ENCODE results near the gene RBBP8NL.

The RBBP8NL gene

DNA sequence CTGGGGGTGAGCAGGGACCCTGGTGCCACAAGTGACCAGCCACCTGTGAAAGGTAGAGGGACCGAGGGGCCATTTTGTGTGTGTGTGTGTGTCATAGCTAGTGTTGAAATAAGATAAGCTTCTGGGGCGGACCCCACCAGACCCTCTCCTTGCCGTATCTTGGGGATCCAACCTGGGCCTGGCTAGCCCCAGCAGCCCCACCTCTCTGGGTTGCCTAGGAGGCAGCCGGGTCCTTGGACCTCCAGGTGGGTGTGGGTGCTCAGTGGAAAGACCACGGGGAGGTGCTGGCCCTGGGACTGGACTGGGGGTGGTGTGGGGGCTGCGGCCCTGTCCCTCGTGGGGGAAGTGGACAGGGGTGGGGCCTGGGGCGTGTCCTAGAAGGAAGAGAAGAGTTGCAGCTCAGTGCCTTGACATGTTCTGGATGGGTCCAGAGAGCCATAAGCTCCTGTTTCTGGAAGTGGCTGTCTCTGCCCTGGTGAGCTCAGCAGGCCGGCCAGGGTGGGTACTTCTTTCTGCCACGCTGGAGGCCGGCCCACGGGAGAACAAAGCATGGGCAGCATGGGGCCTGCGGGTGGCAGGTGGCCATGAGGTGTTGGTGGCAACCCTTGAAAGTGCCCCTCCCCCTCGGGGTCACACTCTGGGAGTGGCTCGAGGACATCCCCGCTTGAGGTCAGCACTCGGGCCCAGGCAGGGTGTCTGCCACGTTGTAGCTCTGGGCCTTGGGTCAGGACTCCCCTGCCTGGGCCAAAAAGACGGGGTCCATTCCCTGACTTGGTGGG, 8.4 kb downstream of the RBBP8NL start:
- Histone ChIP-seq H3K79me2 (ENCODE audit: control insufficient read depth, insufficient read depth, low read length, unreplicated experiment) (no peaks in the 10 kb centered on the region), H3K4me3 (ENCODE audit: low read depth, low read length) (no peak overlapping the region), H3K36me3 (ENCODE audit: insufficient read depth, low read length) (no peaks in the 10 kb centered on the region), H3K4me1 (ENCODE audit: control insufficient read depth, insufficient read depth, low read length, unreplicated experiment) (no peaks in the 10 kb centered on the region), H3K27ac (ENCODE audit: low read depth, low read length) (no peak overlapping the region), H2AFZ (ENCODE audit: low read length, unreplicated experiment) (no peak overlapping the region), H3K27me3 (ENCODE audit: insufficient read depth, low read length) (0 out of 2 replicates have a peak, but pooled peaks cover 8% of the 10 kb centered on the region)

- Histone ChIP-seq H3K4me1 (ENCODE audit: control insufficient read depth, insufficient read depth, low read length, unreplicated experiment) (no peaks in the 10 kb centered on the region), H2AFZ (ENCODE audit: low read length, unreplicated experiment) (no peak overlapping the region), H3K79me2 (ENCODE audit: control insufficient read depth, insufficient read depth, low read length, unreplicated experiment) (no peaks in the 10 kb centered on the region), H3K36me3 (ENCODE audit: insufficient read depth, low read length) (no peaks in the 10 kb centered on the region), H3K4me3 (ENCODE audit: low read depth, low read length) (no peak overlapping the region), H3K27ac (ENCODE audit: low read depth, low read length) (no peak overlapping the region), H3K27me3 (ENCODE audit: insufficient read depth, low read length) (0 out of 2 replicates have a peak, but pooled peaks cover 5% of the 10 kb centered on the region)
Measured at GRCh38 chr20:62417981-62418708, 9.2 kb downstream of the RBBP8NL start.

GRCh38 chr20:62416651-62417637, 10.4 kb downstream of the RBBP8NL start:
- no peaks in the 10 kb centered on the region for H3K27me3 ChIP-seq (ENCODE audit: insufficient read depth, low read length)
- H3K27ac ChIP-seq (ENCODE audit: low read depth, low read length), result no peak overlapping the region
- no peak overlapping the region for H2AFZ ChIP-seq (ENCODE audit: low read length, unreplicated experiment)
- no peaks in the 10 kb centered on the region for H3K79me2 ChIP-seq (ENCODE audit: control insufficient read depth, insufficient read depth, low read length, unreplicated experiment)
- H3K4me3 ChIP-seq (ENCODE audit: low read depth, low read length), result no peak overlapping the region
- no peaks in the 10 kb centered on the region for H3K4me1 ChIP-seq (ENCODE audit: control insufficient read depth, insufficient read depth, low read length, unreplicated experiment)
- no peaks in the 10 kb centered on the region for H3K36me3 ChIP-seq (ENCODE audit: insufficient read depth, low read length)

DNA sequence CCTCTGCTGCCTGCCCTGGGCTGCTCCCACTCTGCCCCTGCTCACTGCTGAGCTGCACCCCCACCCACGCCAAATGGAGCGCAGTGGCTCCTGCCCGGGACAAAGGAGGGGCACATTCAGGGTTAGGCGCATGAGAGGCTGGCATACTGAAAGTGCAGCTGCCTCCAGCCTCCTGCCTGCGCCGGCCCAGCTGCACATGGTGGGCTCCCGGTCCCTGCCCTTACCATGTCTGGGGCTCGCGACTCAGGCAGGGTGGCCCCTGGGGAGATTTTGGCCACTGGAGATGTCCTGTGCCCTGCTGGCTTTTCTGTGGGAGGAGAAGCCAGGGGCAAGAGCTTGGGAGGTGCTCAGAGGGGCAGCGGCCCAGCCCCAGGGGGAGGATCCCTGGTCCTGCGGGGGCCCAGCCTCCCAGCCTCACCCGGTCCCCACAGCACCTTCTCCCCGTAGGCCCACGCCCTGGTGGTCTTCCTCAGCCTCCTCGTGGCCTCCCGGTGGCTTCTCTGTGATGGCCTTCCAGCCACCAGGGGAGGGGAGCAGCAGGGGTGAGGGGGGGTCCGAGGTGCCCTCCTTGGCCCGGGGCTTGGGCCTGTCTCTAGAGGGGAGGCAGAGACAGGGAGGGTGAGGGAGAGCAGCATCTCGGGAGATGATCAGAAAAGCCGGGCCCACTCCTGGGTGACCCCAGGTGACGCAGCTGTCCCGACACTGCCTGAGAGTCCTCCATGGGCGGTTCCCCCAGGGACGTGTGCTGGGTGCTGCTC, 11.8 kb downstream of the RBBP8NL start:
- no peaks in the 10 kb centered on the region for H3K4me1 ChIP-seq (ENCODE audit: control insufficient read depth, insufficient read depth, low read length, unreplicated experiment)
- H3K27me3 ChIP-seq (ENCODE audit: insufficient read depth, low read length), result no peaks in the 10 kb centered on the region
- no peak overlapping the region for H3K27ac ChIP-seq (ENCODE audit: low read depth, low read length)
- no peaks in the 10 kb centered on the region for H3K79me2 ChIP-seq (ENCODE audit: control insufficient read depth, insufficient read depth, low read length, unreplicated experiment)
- H2AFZ ChIP-seq (ENCODE audit: low read length, unreplicated experiment), result no peak overlapping the region
- H3K4me3 ChIP-seq (ENCODE audit: low read depth, low read length), result no peak overlapping the region
- H3K36me3 ChIP-seq (ENCODE audit: insufficient read depth, low read length), result no peaks in the 10 kb centered on the region

DNA sequence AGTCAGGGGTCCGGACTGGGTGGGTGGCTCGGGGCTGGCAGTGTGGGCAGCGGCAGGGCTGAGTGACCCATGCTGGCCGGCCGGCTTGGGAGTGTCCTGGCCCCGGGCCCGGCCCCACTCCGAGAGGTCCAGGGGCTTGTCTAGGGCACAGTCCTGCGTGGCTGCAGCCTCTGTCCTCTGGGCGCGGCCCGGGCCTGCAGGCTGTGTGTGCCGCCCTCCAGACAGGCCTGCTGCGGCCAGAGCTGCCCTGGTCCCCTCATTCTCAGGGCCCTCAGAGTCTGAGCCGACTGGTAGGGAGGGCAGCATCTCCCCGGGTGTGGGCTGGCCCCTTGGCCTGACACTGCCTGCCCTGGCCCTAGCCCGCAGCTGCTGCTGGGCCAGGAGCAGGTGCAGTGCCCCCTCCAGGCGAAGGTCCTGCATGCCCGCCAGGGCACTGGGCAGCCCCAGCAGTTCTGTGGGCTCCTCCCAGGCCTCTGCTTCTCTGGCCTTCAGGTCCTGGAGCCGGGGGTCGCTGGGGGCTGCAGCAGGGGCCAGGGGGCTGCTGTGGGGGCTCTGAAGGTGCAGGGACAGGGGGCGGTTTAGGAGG, 13.3 kb downstream of the RBBP8NL start:
- Histone ChIP-seq H3K27me3 (ENCODE audit: insufficient read depth, low read length) (no peaks in the 10 kb centered on the region), H3K36me3 (ENCODE audit: insufficient read depth, low read length) (no peaks in the 10 kb centered on the region), H3K79me2 (ENCODE audit: control insufficient read depth, insufficient read depth, low read length, unreplicated experiment) (no peaks in the 10 kb centered on the region)

DNA sequence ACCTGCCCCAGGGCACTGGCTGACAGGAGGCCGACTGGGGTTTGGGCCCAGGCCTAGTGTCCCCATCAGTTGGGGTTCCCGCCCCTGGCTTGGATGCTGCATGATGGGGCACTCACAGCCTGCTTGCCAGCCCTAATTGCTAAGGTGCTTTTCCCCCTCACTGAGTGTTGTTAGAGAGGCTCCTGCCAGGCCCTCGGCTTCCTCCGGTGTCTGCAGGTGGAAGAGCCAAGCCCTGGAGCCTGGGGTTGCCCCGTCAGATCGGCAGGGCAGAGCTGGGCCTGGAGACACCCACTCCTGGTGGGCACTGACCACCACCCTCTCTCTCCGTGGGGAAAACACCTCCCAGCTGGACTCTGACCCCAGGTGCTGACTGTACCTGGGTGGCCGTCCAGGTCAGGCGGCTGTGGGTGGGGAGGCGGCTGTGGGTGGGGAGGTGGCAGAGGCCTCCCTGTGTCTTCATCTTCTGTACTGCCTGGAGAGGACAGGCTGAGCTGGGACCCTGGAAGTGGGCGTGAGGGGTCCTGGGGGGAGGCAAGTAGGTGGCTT, 14.2 kb downstream of the RBBP8NL start:
- Histone ChIP-seq H3K79me2 (ENCODE audit: control insufficient read depth, insufficient read depth, low read length, unreplicated experiment) (no peaks in the 10 kb centered on the region), H3K36me3 (ENCODE audit: insufficient read depth, low read length) (no peaks in the 10 kb centered on the region), H2AFZ (ENCODE audit: low read length, unreplicated experiment) (no peak overlapping the region), H3K4me1 (ENCODE audit: control insufficient read depth, insufficient read depth, low read length, unreplicated experiment) (no peaks in the 10 kb centered on the region), H3K27me3 (ENCODE audit: insufficient read depth, low read length) (no peaks in the 10 kb centered on the region), H3K27ac (ENCODE audit: low read depth, low read length) (no peak overlapping the region), H3K4me3 (ENCODE audit: low read depth, low read length) (no peak overlapping the region)

More for the DNA sequence above, 13.3 kb downstream of the RBBP8NL start:
- H3K27ac ChIP-seq (ENCODE audit: low read depth, low read length), result no peak overlapping the region
- no peak overlapping the region for H2AFZ ChIP-seq (ENCODE audit: low read length, unreplicated experiment)
- H3K4me1 ChIP-seq (ENCODE audit: control insufficient read depth, insufficient read depth, low read length, unreplicated experiment), result no peaks in the 10 kb centered on the region
- no peak overlapping the region for H3K4me3 ChIP-seq (ENCODE audit: low read depth, low read length)

DNA sequence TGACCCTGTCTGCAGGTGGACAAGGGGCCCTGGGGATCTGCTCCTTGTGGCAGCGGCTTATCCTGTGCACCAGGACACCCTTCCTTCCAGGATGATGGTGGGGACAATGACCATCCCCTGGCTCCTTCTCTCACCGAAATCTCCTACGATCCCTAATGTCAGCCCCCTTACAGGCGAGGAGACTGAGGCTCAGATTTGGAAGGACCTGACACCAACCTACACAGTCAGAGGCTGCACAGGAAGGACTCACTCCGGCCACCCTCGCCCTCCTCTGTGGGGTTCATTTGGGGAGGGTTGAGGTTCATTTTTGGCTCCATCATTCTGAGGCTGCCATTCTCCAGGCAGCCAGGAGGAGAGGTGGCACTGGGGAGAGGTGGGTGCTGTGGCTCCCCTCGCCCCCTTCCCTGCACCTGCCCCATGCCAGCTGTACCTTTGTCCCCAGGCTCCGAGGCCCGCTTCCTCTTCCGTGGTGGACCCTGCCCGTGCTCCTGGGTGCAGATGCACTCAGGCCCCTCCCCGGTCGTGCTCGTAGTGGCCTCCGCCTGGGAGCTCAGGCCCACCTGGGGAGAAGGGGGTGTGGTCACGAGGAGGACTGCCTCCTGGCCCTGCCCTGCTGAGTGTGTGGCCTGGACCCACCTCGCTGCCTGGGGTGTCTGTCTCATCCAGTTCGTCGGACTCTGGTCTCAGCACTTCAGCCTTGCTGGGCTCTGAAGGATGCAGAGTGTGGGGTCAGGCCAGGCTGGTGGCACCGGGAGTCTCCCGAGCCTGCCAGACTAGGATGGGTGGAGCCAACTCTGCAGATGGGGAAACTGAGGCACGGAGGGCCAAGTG, 14.9 kb downstream of the RBBP8NL start:
- Histone ChIP-seq H3K36me3 (ENCODE audit: insufficient read depth, low read length) (no peaks in the 10 kb centered on the region), H3K27ac (ENCODE audit: low read depth, low read length) (no peak overlapping the region), H2AFZ (ENCODE audit: low read length, unreplicated experiment) (no peak overlapping the region)

DNA sequence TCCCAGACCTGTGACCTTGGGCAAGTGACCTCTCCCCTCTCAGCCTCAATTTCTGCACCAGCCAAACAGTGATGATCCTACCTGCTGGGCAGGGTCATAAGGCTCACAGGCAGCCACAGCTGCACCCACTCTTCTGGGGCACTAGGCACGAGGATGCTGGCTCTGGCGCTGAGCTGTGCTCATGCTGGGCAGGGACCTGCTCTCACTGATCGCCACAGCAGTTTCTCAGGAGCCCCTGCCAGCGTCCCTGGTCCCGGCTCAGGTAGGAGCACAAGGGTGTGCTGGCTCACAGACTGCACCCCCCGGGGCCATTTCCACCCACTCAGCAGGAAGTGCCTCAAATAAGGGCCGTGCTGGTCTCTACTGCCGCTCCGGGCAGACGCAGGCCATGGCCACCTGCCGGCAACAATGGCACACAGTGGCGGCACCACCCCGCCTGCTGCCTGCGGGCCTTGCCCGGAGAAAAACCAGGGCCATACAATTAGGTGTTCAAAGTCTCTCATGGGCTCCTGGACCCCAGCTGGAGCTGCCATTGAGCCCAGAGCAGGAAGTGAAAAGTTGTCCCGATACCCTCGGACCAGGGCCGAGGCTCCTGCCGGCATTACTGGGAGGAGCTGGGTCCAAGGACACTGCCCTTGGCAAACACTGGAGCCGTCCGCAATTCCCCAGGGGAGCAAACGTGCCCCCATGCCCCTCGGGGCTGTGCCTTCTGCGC, 15.7 kb downstream of the RBBP8NL start:
- peaks cover 5% of the 10 kb centered on the region for H3K4me1 ChIP-seq (ENCODE audit: control insufficient read depth, insufficient read depth, low read length, unreplicated experiment)
- H3K27me3 ChIP-seq (ENCODE audit: insufficient read depth, low read length), result no peaks in the 10 kb centered on the region
- H3K27ac ChIP-seq (ENCODE audit: low read depth, low read length), result no peak overlapping the region

More for the DNA sequence above, 14.9 kb downstream of the RBBP8NL start:
- H3K79me2 ChIP-seq (ENCODE audit: control insufficient read depth, insufficient read depth, low read length, unreplicated experiment), result no peaks in the 10 kb centered on the region
- H3K4me1 ChIP-seq (ENCODE audit: control insufficient read depth, insufficient read depth, low read length, unreplicated experiment), result peaks cover 5% of the 10 kb centered on the region
- H3K4me3 ChIP-seq (ENCODE audit: low read depth, low read length), result no peak overlapping the region
- H3K27me3 ChIP-seq (ENCODE audit: insufficient read depth, low read length), result no peaks in the 10 kb centered on the region

More for the DNA sequence above, 15.7 kb downstream of the RBBP8NL start:
- Histone ChIP-seq H3K79me2 (ENCODE audit: control insufficient read depth, insufficient read depth, low read length, unreplicated experiment) (peaks cover 2% of the 10 kb centered on the region), H3K36me3 (ENCODE audit: insufficient read depth, low read length) (no peaks in the 10 kb centered on the region), H2AFZ (ENCODE audit: low read length, unreplicated experiment) (no peak overlapping the region), H3K4me3 (ENCODE audit: low read depth, low read length) (no peak overlapping the region)

All from ACC112 (cell line).